22Rv1 (cell line): ENCODE measurements around the gene TBC1D19.

ENCODE experiments used
- ZFX ChIP-seq: fragments of 450-650 bp; IDR thresholded peaks from 2 replicates; pipeline ENCODE4 v1.6.1; 2017; ENCODE audit warnings: antibody characterized with exemption, borderline replicate concordance
- TF ChIP-seq, protein P1 (sequence below): fragments of 450-650 bp; IDR thresholded peaks from 2 replicates; pipeline ENCODE4 v1.5.1; 2017; ENCODE audit warnings: mild to moderate bottlenecking

DNA sequence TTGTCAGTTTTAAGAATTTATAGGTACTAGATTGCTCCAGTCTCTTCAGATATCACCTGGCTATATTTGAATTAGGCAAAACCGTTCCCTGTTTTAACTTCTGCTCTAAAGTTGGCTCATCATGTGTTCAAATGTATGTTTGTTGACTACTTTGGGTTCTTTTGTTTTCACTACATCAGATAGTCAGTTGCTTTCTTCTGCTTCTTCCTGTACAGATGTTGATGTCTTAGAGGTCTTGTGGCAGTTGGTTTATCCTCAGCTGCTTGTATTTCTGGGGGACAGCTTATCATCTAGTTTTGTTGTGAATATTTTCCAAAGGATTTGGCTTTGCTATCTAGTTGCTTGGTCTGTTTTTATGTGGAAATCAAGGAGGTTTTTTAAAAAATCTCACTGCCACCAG lies 28.0 kb downstream of the TBC1D19 start:
- TF ChIP-seq, protein P1, sequence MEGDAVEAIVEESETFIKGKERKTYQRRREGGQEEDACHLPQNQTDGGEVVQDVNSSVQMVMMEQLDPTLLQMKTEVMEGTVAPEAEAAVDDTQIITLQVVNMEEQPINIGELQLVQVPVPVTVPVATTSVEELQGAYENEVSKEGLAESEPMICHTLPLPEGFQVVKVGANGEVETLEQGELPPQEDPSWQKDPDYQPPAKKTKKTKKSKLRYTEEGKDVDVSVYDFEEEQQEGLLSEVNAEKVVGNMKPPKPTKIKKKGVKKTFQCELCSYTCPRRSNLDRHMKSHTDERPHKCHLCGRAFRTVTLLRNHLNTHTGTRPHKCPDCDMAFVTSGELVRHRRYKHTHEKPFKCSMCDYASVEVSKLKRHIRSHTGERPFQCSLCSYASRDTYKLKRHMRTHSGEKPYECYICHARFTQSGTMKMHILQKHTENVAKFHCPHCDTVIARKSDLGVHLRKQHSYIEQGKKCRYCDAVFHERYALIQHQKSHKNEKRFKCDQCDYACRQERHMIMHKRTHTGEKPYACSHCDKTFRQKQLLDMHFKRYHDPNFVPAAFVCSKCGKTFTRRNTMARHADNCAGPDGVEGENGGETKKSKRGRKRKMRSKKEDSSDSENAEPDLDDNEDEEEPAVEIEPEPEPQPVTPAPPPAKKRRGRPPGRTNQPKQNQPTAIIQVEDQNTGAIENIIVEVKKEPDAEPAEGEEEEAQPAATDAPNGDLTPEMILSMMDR: no peak
- TF ChIP-seq ZFX: no peak
